Mammary epithelial cell (primary cell): ENCODE measurements around the gene DOLPP1.

Source experiments
- EZH2 ChIP-seq: IDR thresholded peaks from 2 replicates; pipeline ENCODE4 v1.6.1; 2012; ENCODE audit warnings: low read length, inconsistent platforms, borderline replicate concordance
- TF ChIP-seq, protein P1 (sequence below), 2 donors: IDR thresholded peaks in 1 of 2; conservative IDR thresholded peaks in 1 of 2; 2 replicates each; pipeline ENCODE4 v1.5.1; 2011 to 2012; ENCODE audit warnings: inconsistent platforms in 2 of 2, low read length in 2 of 2, mild to moderate bottlenecking in 2 of 2, control low read depth in 1 of 2, low read depth in 1 of 2; ENCODE audit not compliant: insufficient read depth in 1 of 2; ENCODE audit errors: extremely low read depth in 1 of 2

DNA sequence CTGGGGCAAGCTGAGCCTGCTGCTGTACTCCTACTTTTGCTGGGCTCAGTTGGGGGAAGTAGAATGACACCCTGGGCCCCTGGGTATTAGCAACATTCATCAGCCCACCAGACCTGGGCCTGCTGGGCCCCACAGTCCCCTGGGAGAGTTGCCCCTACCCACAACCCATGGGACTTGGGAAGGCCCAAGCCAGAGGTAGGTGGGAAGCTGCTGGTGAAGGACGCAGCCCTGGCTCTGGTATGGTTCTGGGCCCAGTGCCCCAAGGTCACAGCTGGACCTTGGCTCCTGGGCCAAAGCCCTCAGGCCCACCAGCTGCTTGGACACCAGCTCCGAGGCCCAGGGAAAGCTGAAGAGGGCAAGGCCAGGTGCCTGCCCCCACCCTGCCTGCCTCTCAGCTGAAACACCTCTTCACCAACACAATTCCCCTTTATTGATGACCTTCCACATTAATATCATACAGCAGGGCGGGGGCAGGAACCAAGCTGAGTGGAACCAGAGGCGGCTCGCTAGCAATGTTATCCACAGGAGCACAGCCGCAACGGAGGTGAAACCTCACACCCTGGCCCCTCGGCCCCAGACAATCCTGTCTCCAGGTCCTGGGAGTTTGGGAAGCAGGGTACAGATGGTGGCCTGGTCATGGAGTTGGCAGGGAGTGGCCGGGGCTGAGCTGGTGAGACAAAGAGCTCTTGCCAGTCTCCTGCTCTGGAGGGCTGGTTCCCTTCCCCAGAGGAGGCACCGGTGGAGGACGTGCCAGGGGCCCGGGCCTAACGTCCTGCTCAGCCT, 13.7 kb downstream of the DOLPP1 start:
- TF ChIP-seq, protein P1, sequence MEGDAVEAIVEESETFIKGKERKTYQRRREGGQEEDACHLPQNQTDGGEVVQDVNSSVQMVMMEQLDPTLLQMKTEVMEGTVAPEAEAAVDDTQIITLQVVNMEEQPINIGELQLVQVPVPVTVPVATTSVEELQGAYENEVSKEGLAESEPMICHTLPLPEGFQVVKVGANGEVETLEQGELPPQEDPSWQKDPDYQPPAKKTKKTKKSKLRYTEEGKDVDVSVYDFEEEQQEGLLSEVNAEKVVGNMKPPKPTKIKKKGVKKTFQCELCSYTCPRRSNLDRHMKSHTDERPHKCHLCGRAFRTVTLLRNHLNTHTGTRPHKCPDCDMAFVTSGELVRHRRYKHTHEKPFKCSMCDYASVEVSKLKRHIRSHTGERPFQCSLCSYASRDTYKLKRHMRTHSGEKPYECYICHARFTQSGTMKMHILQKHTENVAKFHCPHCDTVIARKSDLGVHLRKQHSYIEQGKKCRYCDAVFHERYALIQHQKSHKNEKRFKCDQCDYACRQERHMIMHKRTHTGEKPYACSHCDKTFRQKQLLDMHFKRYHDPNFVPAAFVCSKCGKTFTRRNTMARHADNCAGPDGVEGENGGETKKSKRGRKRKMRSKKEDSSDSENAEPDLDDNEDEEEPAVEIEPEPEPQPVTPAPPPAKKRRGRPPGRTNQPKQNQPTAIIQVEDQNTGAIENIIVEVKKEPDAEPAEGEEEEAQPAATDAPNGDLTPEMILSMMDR (conservative IDR thresholded peaks at IDR 0.05 in 1 of 2, IDR thresholded peaks at IDR 0.05 in 1 of 2; ENCODE audit: extremely low read depth in 1 of 2, insufficient read depth in 1 of 2, low read depth in 1 of 2, low read length in 2 of 2): no peak
- no peak for TF ChIP-seq EZH2
